ENCODE data around the gene CRIP1.

GRCh38 chr14:105528586-105529318 is 42.1 kb downstream of the CRIP1 start:
- TF ChIP-seq YY1 (IDR thresholded peaks at IDR 0.05; ENCODE audit: insufficient read depth, insufficient read length) (no peak), ZNF274 (IDR thresholded peaks at IDR 0.05; ENCODE audit: low read depth, low read length) (no peak)

Data from NT2/D1 (cell line).